Transverse colon (tissue), 4 donors: Measurements from ENCODE around the gene SRP54.

Source experiments
- POLR2A ChIP-seq: fragments of 450-650 bp; IDR thresholded peaks from one replicate; pipeline ENCODE4 v1.6.1; 2016; ENCODE audit warnings: antibody characterized with exemption, mild to moderate bottlenecking, moderate library complexity
- POLR2AphosphoS5 ChIP-seq, 3 donors: sonication (generic); formaldehyde crosslinking; IDR thresholded peaks; one replicate each; pipeline ENCODE4 v1.6.1; 2016; ENCODE audit warnings: antibody characterized with exemption in 3 of 3
- TF ChIP-seq, protein P1 (sequence below), 5 experiments: fragments of 200-600 bp in 3 of 5; fragments of 450-650 bp in 2 of 5; sonication (generic) in 3 of 5; IDR thresholded peaks; 1 replicate in 2 of 5; 2 replicates in 3 of 5; pipeline ENCODE4 v1.5.1; 2016 to 2017; ENCODE audit warnings: antibody characterized with exemption in 5 of 5, inconsistent platforms in 3 of 5, mild to moderate bottlenecking in 2 of 5, moderate library complexity in 1 of 5

DNA sequence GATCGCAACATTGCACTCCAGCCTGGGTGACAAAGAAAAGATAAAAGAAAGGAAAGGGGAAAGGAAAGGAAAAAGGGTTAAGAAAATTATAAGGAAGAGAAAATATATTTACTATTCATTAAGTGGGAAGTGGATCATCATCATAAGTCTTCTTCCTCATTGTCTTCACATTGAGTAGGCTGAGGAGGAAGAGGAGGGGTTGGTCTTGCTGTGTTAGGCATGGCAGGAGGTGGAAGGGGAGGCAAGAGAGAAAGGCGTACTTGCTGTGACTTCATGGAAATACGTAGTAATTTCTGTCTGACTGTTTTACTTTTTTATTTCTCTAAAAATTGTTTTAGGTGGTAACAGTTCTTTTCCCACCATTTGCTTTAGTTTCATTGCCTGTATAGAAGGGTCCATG is 89.4 kb downstream of the SRP54 start:
- TF ChIP-seq, protein P1, sequence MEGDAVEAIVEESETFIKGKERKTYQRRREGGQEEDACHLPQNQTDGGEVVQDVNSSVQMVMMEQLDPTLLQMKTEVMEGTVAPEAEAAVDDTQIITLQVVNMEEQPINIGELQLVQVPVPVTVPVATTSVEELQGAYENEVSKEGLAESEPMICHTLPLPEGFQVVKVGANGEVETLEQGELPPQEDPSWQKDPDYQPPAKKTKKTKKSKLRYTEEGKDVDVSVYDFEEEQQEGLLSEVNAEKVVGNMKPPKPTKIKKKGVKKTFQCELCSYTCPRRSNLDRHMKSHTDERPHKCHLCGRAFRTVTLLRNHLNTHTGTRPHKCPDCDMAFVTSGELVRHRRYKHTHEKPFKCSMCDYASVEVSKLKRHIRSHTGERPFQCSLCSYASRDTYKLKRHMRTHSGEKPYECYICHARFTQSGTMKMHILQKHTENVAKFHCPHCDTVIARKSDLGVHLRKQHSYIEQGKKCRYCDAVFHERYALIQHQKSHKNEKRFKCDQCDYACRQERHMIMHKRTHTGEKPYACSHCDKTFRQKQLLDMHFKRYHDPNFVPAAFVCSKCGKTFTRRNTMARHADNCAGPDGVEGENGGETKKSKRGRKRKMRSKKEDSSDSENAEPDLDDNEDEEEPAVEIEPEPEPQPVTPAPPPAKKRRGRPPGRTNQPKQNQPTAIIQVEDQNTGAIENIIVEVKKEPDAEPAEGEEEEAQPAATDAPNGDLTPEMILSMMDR (IDR thresholded peaks at IDR 0.05): no peak
- TF ChIP-seq POLR2AphosphoS5 (IDR thresholded peaks at IDR 0.05): no peak
- TF ChIP-seq POLR2A: no peak
